Cardiac fibroblast (primary cell): ENCODE data around the gene NFKB2.

Experiments used
- DNase-seq, 2 donors: peaks; one replicate each; pipeline versions ENCODE4 v3.0.0 to v3.0.0-alpha.2; 2010; ENCODE audit warnings: low read depth in 2 of 2
- H3K4me3 ChIP-seq, 2 donors: replicated peaks in 1 of 2; 1 replicate in 1 of 2; 2 replicates in 1 of 2; pipeline ENCODE4 v1.5.1; 2011; ENCODE audit warnings: low read depth in 2 of 2, low read length in 2 of 2, mild to moderate bottlenecking in 2 of 2, moderate library complexity in 1 of 2
- TF ChIP-seq, protein P1 (sequence below): IDR thresholded peaks from one replicate; pipeline ENCODE4 v1.5.1; 2011; ENCODE audit warnings: low read depth, mild to moderate bottlenecking, low read length, inconsistent platforms

Gene NFKB2

DNA sequence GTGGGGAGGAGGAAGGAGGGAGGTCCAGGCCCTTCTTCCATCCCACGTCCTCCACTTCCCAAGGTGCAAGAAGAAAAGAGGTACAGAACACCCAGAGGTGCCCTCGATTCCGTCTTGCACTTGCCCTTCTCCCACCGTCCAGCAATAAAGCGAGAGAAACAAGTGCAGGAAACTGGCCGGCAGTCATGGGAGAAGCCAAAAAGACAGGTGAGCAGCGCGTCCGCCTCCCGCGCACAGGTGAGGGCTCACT, 54.5 kb downstream of the NFKB2 start:
- TF ChIP-seq, protein P1, sequence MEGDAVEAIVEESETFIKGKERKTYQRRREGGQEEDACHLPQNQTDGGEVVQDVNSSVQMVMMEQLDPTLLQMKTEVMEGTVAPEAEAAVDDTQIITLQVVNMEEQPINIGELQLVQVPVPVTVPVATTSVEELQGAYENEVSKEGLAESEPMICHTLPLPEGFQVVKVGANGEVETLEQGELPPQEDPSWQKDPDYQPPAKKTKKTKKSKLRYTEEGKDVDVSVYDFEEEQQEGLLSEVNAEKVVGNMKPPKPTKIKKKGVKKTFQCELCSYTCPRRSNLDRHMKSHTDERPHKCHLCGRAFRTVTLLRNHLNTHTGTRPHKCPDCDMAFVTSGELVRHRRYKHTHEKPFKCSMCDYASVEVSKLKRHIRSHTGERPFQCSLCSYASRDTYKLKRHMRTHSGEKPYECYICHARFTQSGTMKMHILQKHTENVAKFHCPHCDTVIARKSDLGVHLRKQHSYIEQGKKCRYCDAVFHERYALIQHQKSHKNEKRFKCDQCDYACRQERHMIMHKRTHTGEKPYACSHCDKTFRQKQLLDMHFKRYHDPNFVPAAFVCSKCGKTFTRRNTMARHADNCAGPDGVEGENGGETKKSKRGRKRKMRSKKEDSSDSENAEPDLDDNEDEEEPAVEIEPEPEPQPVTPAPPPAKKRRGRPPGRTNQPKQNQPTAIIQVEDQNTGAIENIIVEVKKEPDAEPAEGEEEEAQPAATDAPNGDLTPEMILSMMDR: no peak
- DNase-seq: no peak
- H3K4me3 ChIP-seq: peak overlapping the region; percentile 67 to 69

DNA sequence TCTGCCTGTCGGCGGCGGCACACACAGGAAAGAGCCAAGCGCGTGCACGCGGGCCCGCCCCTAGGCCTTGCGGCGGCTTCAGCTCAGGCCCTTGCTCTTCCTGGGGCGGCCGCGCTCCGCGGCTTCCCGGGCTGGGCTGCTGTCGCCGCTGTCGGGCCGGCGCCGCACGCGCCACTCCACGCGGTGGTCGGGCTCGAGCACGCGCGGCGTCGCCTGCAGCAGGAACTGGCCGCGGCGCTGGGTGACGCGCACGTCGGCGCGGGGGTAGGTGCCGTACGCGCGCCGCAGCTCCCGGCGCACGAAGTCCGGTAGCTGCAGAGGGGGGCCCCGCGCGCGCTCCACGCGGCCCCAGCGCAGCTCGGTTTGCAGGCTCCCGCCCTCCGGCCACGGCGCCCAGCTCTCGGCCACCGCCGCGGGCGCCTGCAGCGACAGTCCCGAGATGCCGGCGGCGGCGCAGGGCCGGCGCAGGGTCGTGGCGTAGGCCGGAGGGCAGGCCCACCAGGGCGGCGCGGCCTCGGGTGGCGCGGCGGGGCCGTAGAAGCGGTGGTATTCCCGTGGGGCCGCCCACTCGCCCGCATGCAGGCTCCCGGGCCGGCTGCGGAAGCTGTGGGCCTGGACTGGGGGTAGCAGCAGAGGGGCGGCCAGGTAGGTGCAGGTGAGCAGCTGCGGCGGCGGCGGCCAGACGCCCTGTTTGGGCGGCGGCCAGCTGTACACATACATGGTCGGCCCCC, 55.0 kb downstream of the NFKB2 start:
- peak; percentile 55 to 79 for DNase-seq
- H3K4me3 ChIP-seq: peak overlapping the region; percentile 67 to 69
- TF ChIP-seq, protein P1: no peak

DNA sequence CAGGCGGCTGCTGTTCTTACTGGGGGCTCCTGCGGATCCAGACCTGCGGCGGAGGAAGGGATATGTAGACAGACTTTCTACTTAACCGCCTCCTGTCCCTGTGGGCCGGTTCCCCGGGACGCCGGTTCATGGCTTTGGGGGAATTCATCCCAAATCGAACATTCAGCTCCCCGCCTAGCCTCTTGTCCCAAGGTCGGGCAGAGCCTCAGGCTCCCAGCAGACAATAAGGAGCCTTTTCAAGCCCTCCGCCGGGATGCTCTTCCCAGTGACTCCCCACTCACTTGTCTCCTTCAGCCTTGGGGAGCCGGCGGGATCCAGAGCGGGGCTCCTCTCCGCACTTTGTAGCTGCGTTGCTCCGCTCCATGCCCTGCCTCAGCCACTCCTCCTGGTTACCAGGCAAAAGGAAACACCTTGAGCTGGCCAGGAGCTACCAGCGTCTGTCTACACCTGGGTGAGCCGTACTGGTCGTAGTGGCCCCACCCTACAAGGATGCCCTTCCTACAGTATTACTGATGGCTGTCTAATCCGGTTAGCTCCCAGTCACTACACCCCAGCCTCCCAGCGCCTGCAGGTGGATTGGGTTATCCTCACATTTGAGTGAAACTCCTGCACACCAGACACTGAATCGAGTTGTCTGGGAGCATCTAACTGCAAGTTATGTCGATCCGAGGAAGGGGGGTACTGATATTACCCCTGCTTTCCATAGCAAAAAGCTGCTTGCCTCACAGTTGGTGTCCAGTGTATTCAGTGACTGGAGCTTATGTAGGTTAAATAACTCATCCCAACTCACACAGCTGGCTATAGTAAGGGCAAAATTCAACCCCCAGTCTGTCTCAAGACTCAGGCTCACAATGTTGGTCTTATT, 55.8 kb downstream of the NFKB2 start, which contains the start of gene C10orf95:
Gene C10orf95 (minus strand): TSS at position 439 of the 865 bp plus-strand sequence. CDS start 450 bp downstream, outside the sequence.
- no peak for DNase-seq
- H3K4me3 ChIP-seq: peak within 1 kb of the TSS; percentile 67 to 69
- TF ChIP-seq, protein P1: no peak
